ENCODE data around the gene COL6A2. TPM values are rescaled to one million over a fixed set of nuclear protein-coding genes. Genes with fewer than 3 reads are reported as not detected.
A peak's percentile ranks its signal among the peaks of the same experiment; 100 is the strongest.

COL6A2 gene
- polyA plus RNA-seq, 1 donor, result 201 TPM

DNA sequence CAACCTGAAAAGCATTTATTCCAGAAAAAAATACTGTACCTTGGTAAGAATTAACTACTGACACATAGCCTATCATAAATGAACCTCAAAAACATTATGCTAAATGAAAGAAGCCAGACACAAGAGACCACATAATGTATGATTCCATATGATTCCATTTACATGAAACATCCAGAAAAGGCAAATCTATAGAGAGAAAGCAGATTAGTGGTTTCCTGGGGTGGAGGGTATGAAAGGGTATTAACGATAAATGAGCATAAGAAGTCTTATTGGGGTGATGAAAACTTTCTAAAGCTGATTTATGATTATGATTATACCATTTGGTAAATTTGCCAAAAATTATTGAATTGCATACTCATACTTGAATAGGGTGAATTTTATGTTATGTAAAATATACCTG lies 10.3 kb upstream of the COL6A2 start:
- WGBS (ENCODE audit: insufficient coverage, low lambda C conversion rate), result 92% methylated on average over 1 of the region's 1 CpG

GRCh38 chr21:46088189-46088588 lies 9.7 kb upstream of the COL6A2 start:
- Histone ChIP-seq H3K4me1 (ENCODE audit: control insufficient read depth, insufficient read depth, low read length) (peaks cover 6% of the 10 kb centered on the region), H3K9me3 (ENCODE audit: control insufficient read depth, low read depth, low read length) (peaks cover 4% of the 10 kb centered on the region), H3K4me3 (ENCODE audit: low read length) (no peak overlapping the region), H3K27ac (ENCODE audit: low read length) (no peak overlapping the region), H3K27me3 (ENCODE audit: control insufficient read depth, insufficient read depth, low read length) (no peaks in the 10 kb centered on the region), H3K36me3 (ENCODE audit: control insufficient read depth, insufficient read depth, low read length) (no peaks in the 10 kb centered on the region)
- DNase-seq, result no peak
- 88% methylated on average over 2 of the region's 2 CpGs for WGBS (ENCODE audit: insufficient coverage, low lambda C conversion rate)

More for the DNA sequence above, 10.3 kb upstream of the COL6A2 start:
- Histone ChIP-seq H3K9me3 (ENCODE audit: control insufficient read depth, low read depth, low read length) (peaks cover 4% of the 10 kb centered on the region), H3K4me1 (ENCODE audit: control insufficient read depth, insufficient read depth, low read length) (peaks cover 2% of the 10 kb centered on the region), H3K27ac (ENCODE audit: low read length) (no peak overlapping the region), H3K36me3 (ENCODE audit: control insufficient read depth, insufficient read depth, low read length) (no peaks in the 10 kb centered on the region), H3K4me3 (ENCODE audit: low read length) (no peak overlapping the region), H3K27me3 (ENCODE audit: control insufficient read depth, insufficient read depth, low read length) (no peaks in the 10 kb centered on the region)
- no peak for DNase-seq

DNA sequence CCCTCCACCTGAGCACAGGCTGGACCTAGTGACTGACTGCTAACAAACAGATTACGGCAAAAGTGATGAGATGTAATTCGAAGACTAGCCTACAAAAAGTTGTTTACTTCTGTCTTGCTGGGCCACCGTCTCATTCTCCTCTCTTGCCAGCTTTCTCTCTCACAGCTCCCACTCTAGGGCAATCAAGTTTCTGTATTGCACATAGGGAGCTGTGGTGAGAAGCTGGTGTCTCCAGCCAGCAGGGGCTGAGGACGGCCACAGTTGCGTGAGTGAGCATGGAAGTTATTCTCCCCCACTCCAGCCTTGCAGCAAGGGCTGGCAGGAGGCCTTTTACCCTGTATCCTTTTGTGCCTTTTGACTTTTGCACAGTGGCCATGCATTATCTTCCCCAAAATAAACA lies 8.6 kb upstream of the COL6A2 start:
- Histone ChIP-seq H3K36me3 (ENCODE audit: control insufficient read depth, insufficient read depth, low read length) (no peaks in the 10 kb centered on the region), H3K4me1 (ENCODE audit: control insufficient read depth, insufficient read depth, low read length) (peaks cover 6% of the 10 kb centered on the region), H3K9me3 (ENCODE audit: control insufficient read depth, low read depth, low read length) (peaks cover 4% of the 10 kb centered on the region), H3K4me3 (ENCODE audit: low read length) (no peak overlapping the region), H3K27ac (ENCODE audit: low read length) (no peak overlapping the region), H3K27me3 (ENCODE audit: control insufficient read depth, insufficient read depth, low read length) (no peaks in the 10 kb centered on the region)
- DNase-seq, result no peak
- WGBS (ENCODE audit: insufficient coverage, low lambda C conversion rate), result no CpG with 5 or more reads among the region's 5 CpGs

GRCh38 chr21:46091118-46091517 lies 6.8 kb upstream of the COL6A2 start:
- DNase-seq, result no peak
- H3K4me1 ChIP-seq (ENCODE audit: control insufficient read depth, insufficient read depth, low read length), result peaks cover 6% of the 10 kb centered on the region
- no peaks in the 10 kb centered on the region for H3K36me3 ChIP-seq (ENCODE audit: control insufficient read depth, insufficient read depth, low read length)
- no CpG with 5 or more reads among the region's 4 CpGs for WGBS (ENCODE audit: insufficient coverage, low lambda C conversion rate)
- no peak overlapping the region for H3K4me3 ChIP-seq (ENCODE audit: low read length)
- peaks cover under 1% of the 10 kb centered on the region for H3K27me3 ChIP-seq (ENCODE audit: control insufficient read depth, insufficient read depth, low read length)
- peaks cover 4% of the 10 kb centered on the region for H3K9me3 ChIP-seq (ENCODE audit: control insufficient read depth, low read depth, low read length)
- no peak overlapping the region for H3K27ac ChIP-seq (ENCODE audit: low read length)

- Histone ChIP-seq H3K4me3 (ENCODE audit: low read length) (no peak overlapping the region), H3K4me1 (ENCODE audit: control insufficient read depth, insufficient read depth, low read length) (peaks cover 6% of the 10 kb centered on the region), H3K27ac (ENCODE audit: low read length) (peak overlapping the region; percentile 59), H3K27me3 (ENCODE audit: control insufficient read depth, insufficient read depth, low read length) (peaks cover 5% of the 10 kb centered on the region), H3K36me3 (ENCODE audit: control insufficient read depth, insufficient read depth, low read length) (no peaks in the 10 kb centered on the region), H3K9me3 (ENCODE audit: control insufficient read depth, low read depth, low read length) (peaks cover 4% of the 10 kb centered on the region)
- WGBS (ENCODE audit: insufficient coverage, low lambda C conversion rate), result no CpG with 5 or more reads among the region's 8 CpGs
- no peak for DNase-seq
These were observed 6.3 kb upstream of the COL6A2 start for GRCh38 chr21:46091631-46092025.

GRCh38 chr21:46092026-46092764 lies 5.7 kb upstream of the COL6A2 start:
- Histone ChIP-seq H3K4me1 (ENCODE audit: control insufficient read depth, insufficient read depth, low read length) (peaks cover 6% of the 10 kb centered on the region), H3K9me3 (ENCODE audit: control insufficient read depth, low read depth, low read length) (peaks cover 4% of the 10 kb centered on the region), H3K27me3 (ENCODE audit: control insufficient read depth, insufficient read depth, low read length) (peaks cover 10% of the 10 kb centered on the region), H3K27ac (ENCODE audit: low read length) (peak overlapping the region; percentile 59), H3K4me3 (ENCODE audit: low read length) (no peak overlapping the region), H3K36me3 (ENCODE audit: control insufficient read depth, insufficient read depth, low read length) (no peaks in the 10 kb centered on the region)
- WGBS (ENCODE audit: insufficient coverage, low lambda C conversion rate), result 93% methylated on average over 2 of the region's 23 CpGs
- peak; percentile 31 to 61 for DNase-seq

DNA sequence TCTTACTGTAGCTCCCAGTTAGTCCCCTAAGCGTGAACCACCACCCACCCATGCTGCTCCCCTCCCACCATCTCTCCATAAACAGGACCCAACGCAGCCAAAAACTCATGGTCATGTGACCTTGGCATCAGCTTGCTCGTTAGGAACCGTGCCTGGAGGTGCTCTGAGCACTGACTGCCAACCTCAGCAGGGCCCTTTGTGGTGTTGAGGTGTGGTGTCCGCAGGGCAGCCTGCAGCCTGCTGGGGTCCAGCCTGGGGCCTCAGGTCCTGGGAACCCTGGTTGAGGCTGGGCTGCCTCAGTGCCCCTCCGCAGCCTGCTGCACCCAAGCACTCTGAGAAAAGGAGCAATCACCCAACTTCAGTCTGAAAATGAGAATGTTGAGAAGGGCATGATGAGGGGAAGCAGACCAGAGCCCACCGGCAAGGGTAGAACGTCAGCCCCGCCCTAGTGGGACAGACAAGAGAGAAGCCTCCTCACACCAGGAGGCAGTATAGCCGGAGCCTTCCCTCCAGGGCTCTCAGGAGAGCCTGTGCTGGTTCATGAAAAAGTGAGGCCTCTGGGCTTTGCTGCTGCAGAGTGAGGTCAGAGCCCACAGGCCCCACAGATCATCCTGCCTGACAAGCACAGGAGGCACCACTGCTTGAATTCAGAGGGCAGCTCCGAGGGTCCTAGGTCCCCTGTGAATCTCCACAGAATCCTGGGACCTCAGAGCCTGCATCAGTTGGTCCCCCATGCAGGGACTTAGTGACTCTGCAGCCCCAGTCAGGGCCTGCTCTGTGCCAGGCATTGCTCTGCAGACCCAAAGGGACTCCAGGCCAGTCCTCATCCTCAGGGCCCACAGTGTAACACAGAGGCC lies 4.9 kb upstream of the COL6A2 start:
- Histone ChIP-seq H3K36me3 (ENCODE audit: control insufficient read depth, insufficient read depth, low read length) (no peaks in the 10 kb centered on the region), H3K4me3 (ENCODE audit: low read length) (no peak overlapping the region), H3K27ac (ENCODE audit: low read length) (peak overlapping the region; percentile 59), H3K4me1 (ENCODE audit: control insufficient read depth, insufficient read depth, low read length) (peaks cover 6% of the 10 kb centered on the region), H3K27me3 (ENCODE audit: control insufficient read depth, insufficient read depth, low read length) (peaks cover 15% of the 10 kb centered on the region), H3K9me3 (ENCODE audit: control insufficient read depth, low read depth, low read length) (peaks cover 4% of the 10 kb centered on the region)
- DNase-seq, result no peak
- WGBS (ENCODE audit: insufficient coverage, low lambda C conversion rate), result no CpG with 5 or more reads among the region's 11 CpGs

GRCh38 chr21:46093668-46094400 lies 4.1 kb upstream of the COL6A2 start:
- Histone ChIP-seq H3K27ac (ENCODE audit: low read length) (no peak overlapping the region), H3K4me3 (ENCODE audit: low read length) (no peak overlapping the region), H3K4me1 (ENCODE audit: control insufficient read depth, insufficient read depth, low read length) (peaks cover 6% of the 10 kb centered on the region), H3K36me3 (ENCODE audit: control insufficient read depth, insufficient read depth, low read length) (no peaks in the 10 kb centered on the region), H3K27me3 (ENCODE audit: control insufficient read depth, insufficient read depth, low read length) (peaks cover 16% of the 10 kb centered on the region), H3K9me3 (ENCODE audit: control insufficient read depth, low read depth, low read length) (peaks cover 4% of the 10 kb centered on the region)
- no CpG with 5 or more reads among the region's 11 CpGs for WGBS (ENCODE audit: insufficient coverage, low lambda C conversion rate)
- DNase-seq, result no peak

DNA sequence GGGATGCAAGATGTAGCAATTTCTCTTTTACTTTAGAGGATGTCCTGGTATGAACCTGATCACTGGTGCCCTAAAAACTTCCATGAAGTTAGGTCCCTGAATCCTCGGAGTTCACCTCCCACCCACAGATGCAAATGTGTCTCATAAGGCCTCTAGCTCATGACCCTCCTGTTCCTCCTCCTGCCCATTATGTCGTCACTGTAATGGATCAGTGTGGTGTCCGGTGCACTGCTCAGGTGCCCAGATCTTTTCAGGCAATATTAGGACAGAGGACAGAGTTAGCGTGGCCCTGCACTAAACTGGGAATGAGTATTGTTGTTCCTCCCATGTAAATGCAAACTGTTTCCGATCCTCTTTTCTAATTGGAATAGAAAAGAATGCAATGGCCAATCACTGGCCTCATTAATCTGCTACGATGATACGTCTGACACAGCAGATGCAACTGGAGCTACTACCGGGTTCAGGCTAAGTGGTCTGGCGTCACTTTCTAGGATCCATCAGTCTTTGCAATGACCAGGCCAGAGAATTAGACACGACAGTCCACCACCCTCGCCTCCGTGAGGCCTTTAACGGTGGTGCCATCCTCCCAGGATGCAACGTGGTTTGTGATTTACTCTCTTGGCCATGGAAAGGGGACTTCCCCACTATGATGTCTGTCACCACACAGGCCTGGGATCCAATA lies 3.4 kb upstream of the COL6A2 start:
- no peak overlapping the region for H3K4me3 ChIP-seq (ENCODE audit: low read length)
- DNase-seq, result no peak
- H3K36me3 ChIP-seq (ENCODE audit: control insufficient read depth, insufficient read depth, low read length), result no peaks in the 10 kb centered on the region
- no CpG with 5 or more reads among the region's 14 CpGs for whole genome bisulfite sequencing (ENCODE audit: insufficient coverage, low lambda C conversion rate)
- peaks cover 21% of the 10 kb centered on the region for H3K27me3 ChIP-seq (ENCODE audit: control insufficient read depth, insufficient read depth, low read length)
- H3K9me3 ChIP-seq (ENCODE audit: control insufficient read depth, low read depth, low read length), result peaks cover 7% of the 10 kb centered on the region
- H3K4me1 ChIP-seq (ENCODE audit: control insufficient read depth, insufficient read depth, low read length), result peaks cover 6% of the 10 kb centered on the region
- H3K27ac ChIP-seq (ENCODE audit: low read length), result no peak overlapping the region

Measured in large intestine (tissue), 3 donors.